T-helper 22 cell (primary cell): ENCODE measurements around the gene PWWP2A.
A peak's percentile ranks its signal among the peaks of the same experiment; 100 is the strongest.
"Not testable (repeated sequence)": the region's sequence is repeated elsewhere in the genome, so short reads cannot be mapped to it uniquely, and the experiment has no call there.

Experiments
- DNase-seq: peaks from one replicate; pipeline ENCODE4 v3.0.0-alpha.2; 2020; ENCODE audit warnings: low read depth

The PWWP2A gene, protein sequence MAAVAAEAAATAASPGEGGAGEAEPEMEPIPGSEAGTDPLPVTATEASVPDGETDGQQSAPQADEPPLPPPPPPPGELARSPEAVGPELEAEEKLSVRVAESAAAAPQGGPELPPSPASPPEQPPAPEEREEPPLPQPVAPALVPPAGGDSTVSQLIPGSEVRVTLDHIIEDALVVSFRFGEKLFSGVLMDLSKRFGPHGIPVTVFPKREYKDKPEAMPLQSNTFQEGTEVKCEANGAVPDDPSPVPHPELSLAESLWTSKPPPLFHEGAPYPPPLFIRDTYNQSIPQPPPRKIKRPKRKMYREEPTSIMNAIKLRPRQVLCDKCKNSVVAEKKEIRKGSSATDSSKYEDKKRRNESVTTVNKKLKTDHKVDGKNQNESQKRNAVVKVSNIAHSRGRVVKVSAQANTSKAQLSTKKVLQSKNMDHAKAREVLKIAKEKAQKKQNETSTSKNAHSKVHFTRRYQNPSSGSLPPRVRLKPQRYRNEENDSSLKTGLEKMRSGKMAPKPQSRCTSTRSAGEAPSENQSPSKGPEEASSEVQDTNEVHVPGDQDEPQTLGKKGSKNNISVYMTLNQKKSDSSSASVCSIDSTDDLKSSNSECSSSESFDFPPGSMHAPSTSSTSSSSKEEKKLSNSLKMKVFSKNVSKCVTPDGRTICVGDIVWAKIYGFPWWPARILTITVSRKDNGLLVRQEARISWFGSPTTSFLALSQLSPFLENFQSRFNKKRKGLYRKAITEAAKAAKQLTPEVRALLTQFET

DNA sequence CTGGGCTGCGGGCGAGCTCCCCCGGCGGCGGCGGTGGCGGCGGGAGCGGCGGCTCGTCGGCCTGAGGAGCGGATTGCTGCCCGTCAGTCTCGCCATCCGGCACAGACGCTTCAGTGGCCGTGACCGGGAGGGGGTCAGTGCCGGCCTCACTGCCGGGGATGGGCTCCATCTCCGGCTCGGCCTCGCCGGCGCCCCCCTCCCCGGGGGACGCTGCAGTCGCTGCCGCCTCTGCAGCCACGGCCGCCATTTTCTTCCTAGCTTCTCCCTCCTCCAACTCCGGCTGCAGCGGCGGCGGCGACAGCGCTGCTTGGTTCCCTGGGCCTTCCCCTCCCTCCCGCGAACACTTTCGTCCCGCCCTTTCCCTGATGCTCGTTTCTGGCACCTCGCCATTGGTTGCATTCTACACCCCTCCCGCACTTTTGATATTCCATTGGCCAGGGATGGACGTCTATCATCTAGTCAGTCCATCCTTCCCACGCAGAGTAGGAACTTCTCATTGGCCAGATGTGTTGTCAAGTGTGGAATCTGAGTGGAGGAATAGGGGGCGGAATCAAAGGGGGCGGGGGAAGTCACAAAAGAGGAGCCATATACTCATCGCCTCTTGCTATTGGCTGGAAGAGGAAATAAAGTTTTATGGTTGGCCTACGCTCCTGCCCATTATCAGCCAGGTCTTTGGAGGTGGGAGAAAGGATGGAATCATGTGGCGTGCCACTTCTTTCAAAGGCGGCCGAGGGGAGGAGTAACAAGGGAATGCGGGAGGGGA is at the start of gene PWWP2A:
PWWP2A (minus strand) TSS at position 309 of the 763 bp plus-strand sequence; CDS start at position 247, 62 bp downstream.
- peak; percentile 96 for DNase-seq

DNA sequence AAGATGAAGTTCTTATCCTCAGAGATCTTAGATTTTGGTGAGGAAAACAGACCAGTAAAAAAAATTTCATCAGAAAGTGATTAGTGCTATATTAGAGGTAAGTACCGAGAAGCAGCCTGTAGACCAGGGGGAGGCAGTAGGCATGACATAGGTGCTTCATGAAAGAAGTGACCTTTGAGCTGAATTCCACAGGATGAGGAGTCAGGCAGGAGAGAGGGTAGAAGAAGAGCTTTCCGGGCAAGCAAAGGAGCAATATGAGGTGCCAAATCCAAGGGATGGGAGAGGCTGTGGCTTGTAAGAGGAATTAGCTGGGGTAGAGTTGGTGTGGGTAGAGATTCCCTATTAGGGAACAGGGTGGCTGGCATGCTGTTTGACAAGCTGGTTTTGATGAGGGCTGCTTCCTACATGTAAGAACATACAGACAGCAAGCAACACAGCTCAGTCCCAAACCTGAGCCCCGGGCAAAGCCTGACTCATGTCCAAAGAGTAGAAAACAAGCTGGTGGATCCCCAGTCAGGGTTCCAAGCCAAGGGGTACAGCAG is 48.4 kb upstream of the PWWP2A start:
- DNase-seq = no peak

DNA sequence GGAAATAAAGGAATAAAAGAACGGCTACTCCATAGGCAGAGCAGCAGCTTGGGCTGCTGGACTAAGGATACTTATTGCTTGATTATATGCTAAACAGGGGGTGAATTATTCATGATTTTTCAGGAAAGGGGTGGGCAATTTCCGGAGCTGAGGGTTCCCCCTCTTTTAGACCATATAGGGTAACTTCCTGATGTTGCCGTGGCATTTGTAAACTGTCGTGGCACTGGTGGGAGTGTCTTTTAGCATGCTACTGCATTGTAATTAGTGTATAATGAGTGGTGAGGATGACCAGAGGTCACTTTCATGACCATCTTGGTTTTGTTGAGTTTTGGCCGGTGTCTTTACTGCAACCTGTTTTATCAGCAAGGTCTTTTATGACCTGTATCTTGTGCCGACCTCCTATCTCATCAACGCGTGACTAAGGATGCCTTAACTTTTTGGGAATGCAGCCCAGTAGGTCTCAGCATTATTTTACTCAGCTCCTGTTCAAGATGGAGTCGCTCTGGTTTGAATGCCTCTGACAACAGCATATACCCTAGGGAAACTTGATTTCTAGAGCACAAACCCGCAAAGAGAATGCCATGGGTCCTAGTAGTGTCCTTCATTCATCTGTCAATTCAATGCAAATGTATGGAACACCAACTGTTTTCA is 47.8 kb upstream of the PWWP2A start:
- no peak for DNase-seq

DNA sequence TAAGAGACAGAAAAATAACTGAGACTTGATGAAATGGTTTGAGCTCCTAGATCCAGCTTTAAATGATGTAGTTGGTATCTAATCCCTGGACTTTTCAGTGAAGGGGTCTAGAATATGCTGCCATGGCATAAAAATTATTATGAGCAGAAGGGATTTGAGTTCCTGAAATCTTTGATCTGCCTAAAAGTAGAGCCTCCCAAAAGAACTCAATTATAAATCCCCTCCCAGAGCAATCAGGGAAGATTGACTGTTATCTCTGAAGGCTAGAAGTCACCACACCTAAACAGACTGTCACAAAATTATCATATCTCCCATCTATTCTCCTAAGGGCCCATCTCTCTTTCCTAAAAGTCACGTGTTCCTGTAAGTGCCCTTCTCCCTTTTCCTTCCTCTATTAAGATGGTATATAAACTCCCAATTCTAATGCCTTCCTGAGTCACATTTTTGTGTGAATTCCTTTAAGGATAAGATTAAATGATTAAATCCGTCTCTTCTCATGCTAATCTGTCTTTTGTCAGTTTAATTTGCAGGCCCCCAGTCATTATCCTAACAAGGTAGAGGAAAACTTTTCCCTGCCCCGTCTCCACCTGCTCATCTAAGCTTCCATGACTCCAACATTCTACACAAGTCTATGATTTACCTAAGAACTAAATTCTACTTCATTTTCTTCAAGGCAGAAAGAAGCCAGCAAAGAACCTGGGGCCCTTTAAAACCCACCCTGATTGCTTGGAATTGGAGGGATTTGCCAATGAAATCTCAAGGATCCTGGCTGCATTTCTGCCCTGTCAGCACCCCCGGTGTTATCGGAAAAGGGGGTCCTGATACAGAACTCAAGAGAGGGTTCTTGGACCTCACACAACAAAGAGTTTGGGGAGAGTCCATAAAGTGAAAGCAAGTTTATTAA is 47.1 kb upstream of the PWWP2A start:
- no peak for DNase-seq

DNA sequence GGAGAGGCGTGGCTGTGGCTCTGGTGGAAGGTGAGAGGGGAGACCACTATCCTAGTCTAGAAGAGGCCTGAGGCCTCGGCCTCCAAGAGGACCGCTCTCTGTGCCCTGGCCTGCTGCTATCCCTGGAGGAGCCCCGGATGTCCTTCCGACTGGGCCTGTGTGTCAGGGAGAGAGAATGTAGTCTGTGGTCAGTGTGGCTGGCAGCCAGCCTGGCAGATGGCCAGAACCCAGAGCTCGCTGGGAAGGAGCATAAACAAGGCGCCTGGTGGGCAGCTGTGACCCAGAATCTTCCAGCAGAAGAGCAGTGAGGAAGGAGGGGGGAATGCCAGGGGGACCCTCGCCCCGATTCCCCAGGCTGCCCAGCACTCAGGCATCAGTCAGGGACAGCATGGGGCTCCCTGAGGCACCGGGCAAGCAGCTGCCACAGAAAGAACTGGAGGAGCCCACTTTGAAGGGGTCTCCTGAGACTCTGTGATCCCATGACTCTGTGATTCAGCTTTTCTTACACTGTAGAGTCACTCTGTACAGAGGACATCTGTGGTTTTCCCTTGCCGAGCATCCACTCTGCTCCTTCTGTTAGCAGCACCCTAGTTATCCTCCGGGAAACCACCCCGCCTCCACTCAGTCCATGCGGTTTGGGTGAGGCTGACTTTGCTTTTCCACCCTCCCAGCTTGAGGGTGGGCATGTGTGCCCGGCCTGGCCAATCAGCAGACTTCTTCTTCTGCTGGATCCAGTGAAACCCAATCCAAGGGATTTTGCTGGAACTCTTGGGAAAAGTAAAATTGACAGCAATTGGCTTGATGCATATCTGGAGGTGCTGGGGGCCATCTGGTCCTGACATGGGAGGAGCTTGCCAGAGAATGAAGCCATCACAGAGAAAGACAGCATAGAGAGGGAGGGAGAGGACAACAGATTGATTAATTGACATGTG is 46.2 kb upstream of the PWWP2A start:
- no peak for DNase-seq

DNA sequence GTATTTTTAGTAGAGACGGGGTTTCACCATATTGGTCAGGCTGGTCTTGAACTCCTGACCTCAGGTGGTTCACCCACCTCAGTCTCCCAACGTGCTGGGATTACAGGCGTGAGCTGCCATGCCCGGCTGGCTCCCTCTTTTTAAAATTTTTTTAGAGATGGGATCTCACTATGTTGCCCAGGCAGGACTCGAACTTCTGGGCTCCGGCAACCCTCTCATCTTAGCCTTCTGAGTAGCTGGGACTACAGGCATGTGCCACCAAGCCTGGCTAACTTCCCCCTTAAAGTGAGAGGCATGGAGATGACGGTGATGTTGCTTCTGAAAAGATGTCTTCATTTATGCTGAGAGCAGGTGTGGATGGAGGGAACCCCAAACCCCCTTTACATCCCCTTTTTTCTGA is 43.7 kb upstream of the PWWP2A start:
- no peak for DNase-seq

DNA sequence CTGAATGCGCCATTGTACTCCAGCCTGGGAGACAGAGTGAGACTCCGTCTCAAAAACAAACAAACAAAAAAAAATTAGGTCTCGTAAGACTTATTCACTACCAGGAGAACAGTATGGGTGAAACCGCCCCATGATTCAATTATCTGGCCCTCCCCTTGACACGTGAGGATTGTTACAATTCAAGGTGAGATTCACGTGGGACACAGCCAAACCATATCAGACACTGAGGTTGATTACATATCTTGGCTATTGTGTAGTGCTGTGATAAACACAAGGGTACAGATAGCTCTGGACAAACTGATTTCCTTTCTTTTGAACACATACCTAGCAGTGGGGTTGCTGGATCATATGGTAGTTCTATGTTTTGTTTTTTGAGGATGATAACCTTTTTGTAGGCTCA is 42.4 kb upstream of the PWWP2A start:
- no peak for DNase-seq

DNA sequence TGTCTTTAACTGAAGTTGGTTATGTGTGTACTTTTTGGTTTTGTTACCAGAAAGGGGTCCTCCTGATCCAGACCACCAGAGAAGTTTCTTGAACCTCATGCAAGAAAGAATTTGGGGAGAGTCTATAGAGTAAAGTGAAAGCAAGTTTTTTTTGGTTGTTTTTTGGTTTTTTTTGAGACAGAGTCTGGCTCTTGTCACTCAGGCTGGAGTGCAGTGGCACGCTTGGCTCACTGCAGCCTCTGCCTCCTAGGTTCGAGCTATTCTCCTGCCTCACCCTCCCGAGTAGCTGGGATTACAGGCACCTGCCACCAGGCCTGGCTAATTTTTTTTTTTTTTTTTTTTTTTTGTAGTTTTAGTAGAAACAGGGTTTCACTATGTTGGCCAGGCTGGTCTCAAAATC is 41.6 kb upstream of the PWWP2A start:
- not testable (repeated sequence) for DNase-seq

DNA sequence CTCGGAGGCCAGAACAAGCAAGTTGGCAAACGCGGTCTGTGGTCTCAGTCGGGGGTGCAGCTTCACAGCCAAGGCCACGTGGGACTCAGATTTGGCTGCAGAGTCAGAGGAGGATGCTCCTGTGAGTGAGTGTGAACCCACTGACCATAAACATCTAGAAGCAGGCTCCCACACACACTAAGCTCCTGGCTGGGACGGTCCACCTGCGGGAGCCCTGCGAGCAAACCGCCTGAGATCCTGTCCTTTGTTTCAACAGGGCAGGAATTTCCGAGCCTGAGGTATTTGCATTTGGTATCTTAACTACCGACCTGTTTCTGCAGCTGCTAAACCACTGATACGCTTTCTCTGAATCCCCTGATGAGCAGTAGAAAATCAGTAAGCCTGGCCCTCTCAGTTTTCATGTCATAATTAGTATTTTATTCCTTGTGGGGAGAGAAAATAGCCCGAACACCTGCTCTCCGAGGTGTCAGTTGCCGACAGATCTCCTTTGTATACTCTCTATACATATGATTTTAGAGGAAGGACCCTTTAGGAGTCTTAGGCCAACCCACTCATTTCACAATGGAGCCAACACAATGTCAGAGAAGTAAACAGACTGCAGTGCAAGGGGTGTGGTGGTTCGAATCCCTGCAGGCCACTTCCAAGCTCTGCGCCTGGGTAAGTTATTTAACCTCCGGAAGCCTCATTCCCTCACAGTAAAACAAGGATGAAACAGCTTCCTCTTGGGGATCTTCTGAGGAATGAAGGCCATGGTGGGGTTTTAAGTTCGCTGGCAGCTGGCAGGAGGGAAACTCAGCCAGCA is 40.9 kb upstream of the PWWP2A start:
- DNase-seq = no peak

DNA sequence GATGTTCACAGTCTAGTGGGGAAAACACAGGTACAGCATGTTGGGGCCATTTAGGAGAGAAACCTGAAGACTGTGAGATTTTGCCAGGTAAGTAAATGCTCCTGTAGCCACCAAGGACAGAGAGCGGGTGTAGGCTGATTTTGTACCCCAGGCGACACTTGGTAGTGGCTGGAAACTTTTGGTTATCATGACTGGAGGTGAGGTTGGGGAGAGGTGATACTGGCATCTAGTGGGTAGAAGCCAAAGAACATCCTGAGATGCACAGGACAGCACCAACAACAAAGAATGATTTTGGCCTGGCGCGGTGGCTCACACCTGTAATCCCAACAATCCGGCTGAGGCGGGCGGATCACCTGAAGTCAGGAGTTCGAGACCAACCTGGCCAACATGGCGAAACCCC is 38.8 kb upstream of the PWWP2A start:
- no peak for DNase-seq

DNA sequence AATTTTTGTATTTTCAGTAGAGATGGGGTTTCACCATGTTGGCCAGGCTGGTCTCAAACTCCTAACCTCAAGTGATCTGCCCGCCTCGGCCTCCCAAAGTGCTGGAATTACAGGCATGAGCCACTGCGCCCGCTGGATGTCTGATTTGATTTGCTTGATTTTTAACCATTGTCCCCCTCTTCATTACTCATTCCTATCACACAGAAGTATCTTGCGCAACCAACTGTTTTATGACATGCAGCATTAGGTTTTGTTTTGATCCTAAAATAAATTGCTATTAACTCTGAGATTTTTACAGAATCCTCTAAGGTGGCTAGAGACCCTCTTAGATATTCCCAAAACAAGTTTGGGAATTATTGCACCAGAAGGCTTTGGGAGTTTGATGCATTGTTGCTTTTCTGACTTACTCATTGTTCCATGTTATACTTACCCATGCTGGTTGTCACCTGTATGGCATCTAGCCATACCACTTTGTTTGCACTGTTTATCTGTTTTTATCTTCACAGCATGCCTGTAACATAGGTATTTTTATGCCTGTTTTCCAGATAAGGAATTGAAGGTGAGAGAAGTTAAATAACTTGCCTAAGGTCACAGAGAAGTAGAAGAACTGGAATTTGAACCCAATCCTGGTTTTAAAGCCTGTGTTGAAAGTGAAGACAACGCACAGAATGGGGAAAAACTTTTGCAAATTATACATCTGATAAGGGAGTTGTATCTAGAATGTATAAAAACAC is 35.9 kb upstream of the PWWP2A start:
- DNase-seq = no peak

DNA sequence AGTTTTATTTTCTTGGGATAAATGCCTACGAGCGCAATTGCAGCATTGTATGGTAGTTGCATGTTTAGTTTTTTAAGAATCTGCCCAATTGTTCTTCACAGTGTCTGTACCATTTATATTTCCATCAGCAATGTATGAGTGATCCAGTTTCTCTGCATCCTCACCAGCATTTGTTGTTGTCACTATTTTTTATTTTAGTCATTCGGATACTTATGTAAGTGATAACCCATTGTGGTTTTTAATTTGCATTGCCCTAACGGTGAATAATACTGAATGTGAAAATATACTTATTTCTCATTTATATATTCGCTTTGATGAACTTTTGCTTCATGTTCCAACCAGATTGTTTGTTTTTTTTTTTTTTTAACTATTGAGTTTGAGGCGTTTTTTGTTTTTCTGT is 33.7 kb upstream of the PWWP2A start:
- no peak for DNase-seq

DNA sequence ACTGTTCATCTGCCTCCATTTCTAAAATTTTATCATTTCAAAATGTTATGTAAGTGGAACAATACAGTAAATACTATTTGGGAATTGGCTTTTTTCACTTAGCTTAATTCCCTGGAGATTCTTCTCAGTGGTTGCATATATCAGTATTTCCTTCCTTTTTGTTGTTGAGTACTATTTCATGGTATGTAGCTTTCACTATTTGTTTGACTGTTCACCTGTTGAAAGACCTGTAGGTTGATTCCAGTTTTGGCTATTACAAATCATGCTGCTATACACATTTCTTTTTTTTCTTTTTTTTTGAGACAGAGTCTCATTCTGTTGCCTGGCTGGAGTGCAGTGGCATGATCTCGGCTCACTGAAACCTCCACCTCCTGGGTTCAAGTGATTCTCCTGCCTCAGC is 33.0 kb upstream of the PWWP2A start:
- no peak for DNase-seq

DNA sequence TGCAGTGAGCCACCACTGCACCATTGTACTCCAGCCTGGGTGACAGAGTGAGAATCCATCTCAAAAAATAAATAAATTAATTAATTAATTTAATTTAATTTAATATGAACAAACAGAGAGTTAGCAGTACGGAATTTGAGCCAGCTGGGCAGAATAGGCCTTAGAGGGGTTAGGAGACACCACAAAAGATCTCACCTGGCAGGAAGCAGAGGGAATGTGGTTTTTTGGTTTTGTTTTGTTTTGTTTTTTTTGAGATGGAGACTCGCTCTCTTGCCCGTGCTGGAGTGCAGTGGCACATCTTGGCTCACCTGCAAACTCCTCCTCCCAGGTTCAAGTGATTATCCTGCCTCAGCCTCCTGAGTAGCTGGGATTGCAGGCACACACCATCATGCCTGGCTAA is 31.8 kb upstream of the PWWP2A start:
- no peak for DNase-seq

DNA sequence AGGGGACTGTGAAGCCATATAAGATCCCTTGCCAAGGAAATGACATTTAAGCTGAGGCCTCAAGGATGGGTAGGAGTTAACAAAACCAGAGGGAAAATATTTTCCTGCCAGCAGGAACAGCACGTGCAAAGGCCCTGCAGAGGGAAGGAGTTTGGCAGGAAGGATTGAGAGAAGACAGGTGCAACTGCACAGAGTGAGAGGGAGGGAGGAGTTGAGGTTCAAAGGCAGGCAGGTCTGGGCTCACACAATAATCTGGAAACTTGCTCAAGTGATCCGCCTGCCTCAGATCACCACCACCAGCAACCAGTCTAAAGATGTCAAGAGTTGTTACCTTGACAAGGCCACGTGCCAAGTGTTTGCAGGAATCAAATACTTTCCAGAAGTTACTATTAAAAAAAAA is 31.1 kb upstream of the PWWP2A start:
- no peak for DNase-seq

DNA sequence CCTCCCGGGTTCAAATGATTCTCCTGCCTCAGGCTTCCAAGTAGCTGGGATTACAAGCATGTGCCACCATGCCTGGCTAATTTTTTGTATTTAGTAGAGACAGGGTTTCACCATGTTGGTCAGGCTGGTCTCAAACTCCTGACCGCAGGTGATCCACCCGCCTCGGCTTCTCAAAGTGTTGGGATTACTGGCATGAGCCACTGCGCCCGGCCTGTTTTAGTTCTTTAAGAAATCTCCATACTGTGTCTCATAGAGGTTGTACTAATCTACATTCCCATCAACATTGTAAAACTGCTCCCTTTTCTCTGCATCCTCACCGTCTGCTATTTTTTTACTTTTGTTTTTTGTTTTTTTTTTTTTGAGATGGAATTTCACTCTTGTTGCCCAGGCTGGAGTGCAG is 25.2 kb upstream of the PWWP2A start:
- DNase-seq = not testable (repeated sequence)

DNA sequence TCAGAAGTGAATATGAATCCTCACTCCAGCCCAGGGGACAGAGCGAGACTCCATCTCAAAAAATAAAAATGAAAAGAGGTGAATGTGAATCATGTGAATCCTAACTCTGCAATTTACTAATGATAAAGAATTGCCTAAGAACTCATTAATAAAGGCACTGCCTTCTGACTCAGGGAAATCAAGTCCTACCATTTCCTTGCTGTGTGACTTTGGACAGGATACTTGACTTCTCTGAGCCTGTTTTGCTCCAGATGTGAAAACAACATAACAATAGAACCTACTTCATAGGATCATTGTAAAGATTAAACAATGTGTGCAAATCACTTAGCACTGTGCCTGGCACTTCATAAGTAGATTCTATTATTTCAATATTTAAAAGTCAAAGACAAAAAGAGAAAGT is 15.1 kb upstream of the PWWP2A start:
- no peak for DNase-seq

DNA sequence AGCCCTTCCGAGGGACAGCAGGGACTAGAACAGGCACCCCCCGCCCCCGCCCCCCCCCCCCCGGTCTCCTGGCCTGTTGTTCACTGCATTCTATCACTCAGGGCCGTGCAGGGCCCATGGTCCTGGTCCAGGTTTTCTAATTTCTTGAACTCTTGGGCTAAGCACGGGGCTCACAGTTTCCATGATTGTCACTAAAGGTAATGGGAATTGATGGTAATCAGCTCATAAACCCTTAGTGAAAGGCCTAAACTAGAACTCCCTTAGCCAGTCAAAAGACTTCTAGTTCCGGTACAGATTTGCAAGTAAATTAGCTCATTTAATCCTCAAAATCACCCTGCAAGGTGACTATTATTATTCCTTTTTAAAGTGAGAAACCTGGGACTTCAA is 14.7 kb upstream of the PWWP2A start:
- no peak for DNase-seq
